GM06990 (cell line): ENCODE measurements around the gene XYLT1.

Experiments used
- DNase-seq: peaks from one replicate; pipeline ENCODE4 v3.0.0-alpha.2; 2011; ENCODE audit not compliant: insufficient read length; ENCODE audit errors: extremely low read depth
- H3K27me3 ChIP-seq: replicated peaks from 2 replicates; pipeline ENCODE4 v1.6.0; 2011; ENCODE audit warnings: low read length; ENCODE audit not compliant: control insufficient read depth, insufficient read depth
- H3K36me3 ChIP-seq: 2 replicates; pipeline ENCODE4 v1.5.1; 2011; ENCODE audit warnings: low read length; ENCODE audit not compliant: control insufficient read depth, insufficient read depth
- H3K4me3 ChIP-seq: replicated peaks from 2 replicates; pipeline ENCODE4 v1.5.1; 2011; ENCODE audit warnings: low read depth, mild to moderate bottlenecking, control low read depth, low read length
- CTCF ChIP-seq: IDR thresholded peaks from 2 replicates; pipeline ENCODE4 v1.5.1; 2011; ENCODE audit warnings: low read length, control low read depth, mild to moderate bottlenecking, inconsistent platforms; ENCODE audit not compliant: insufficient read depth, poor library complexity, severe bottlenecking

The XYLT1 gene

GRCh38 chr16:17320009-17320408 is 150.8 kb downstream of the XYLT1 start:
- no peak for DNase-seq
- Histone ChIP-seq H3K36me3 (no peaks in the 10 kb centered on the region), H3K27me3 (no peaks in the 10 kb centered on the region; the same call in 1 of the 2 replicates), H3K4me3 (no peak overlapping the region)
- no peak for TF ChIP-seq CTCF

- DNase-seq = no peak
- Histone ChIP-seq H3K27me3 (no peaks in the 10 kb centered on the region; the same call in 1 of the 2 replicates), H3K4me3 (no peak overlapping the region), H3K36me3 (no peaks in the 10 kb centered on the region)
- no peak for TF ChIP-seq CTCF
These were observed 152.5 kb downstream of the XYLT1 start for GRCh38 chr16:17318238-17318637.

- no peaks in the 10 kb centered on the region; the same call in 1 of the 2 replicates for H3K27me3 ChIP-seq
- TF ChIP-seq CTCF = no peak
- no peak for DNase-seq
- H3K4me3 ChIP-seq = no peak overlapping the region
- H3K36me3 ChIP-seq = no peaks in the 10 kb centered on the region
These were observed 154.8 kb downstream of the XYLT1 start for GRCh38 chr16:17316005-17316404.

- no peak for TF ChIP-seq CTCF
- Histone ChIP-seq H3K27me3 (no peaks in the 10 kb centered on the region), H3K4me3 (no peak overlapping the region), H3K36me3 (no peaks in the 10 kb centered on the region)
- no peak for DNase-seq
These were observed 156.8 kb downstream of the XYLT1 start for GRCh38 chr16:17313793-17314547.

- DNase-seq = no peak
- TF ChIP-seq CTCF = no peak
- no peak overlapping the region for H3K4me3 ChIP-seq
- H3K27me3 ChIP-seq = no peaks in the 10 kb centered on the region
- no peaks in the 10 kb centered on the region for H3K36me3 ChIP-seq
These were observed 157.6 kb downstream of the XYLT1 start for GRCh38 chr16:17313085-17313611.
